Panc1 (cell line): ENCODE results near the gene PSMB5.

Experiments used
- POLR2AphosphoS5 ChIP-seq: IDR thresholded peaks from 2 replicates; pipeline ENCODE4 v1.6.1; 2012; ENCODE audit warnings: mild to moderate bottlenecking, low read depth, low read length, moderate library complexity
- REST ChIP-seq, 2 experiments: IDR thresholded peaks; 2 replicates each; pipeline ENCODE4 v1.6.1; 2011 to 2012; ENCODE audit warnings: low read depth in 2 of 2, control low read depth in 1 of 2, low read length in 1 of 2, mild to moderate bottlenecking in 1 of 2, moderate library complexity in 1 of 2; ENCODE audit not compliant: insufficient read depth in 1 of 2
- SIN3A ChIP-seq: IDR thresholded peaks from 2 replicates; pipeline ENCODE4 v1.6.1; 2012; ENCODE audit warnings: low read depth, mild to moderate bottlenecking, low read length, moderate library complexity, borderline replicate concordance; ENCODE audit not compliant: insufficient read depth
- TCF7L2 ChIP-seq: IDR thresholded peaks from 2 replicates; pipeline ENCODE4 v1.6.1; 2011; ENCODE audit warnings: mild to moderate bottlenecking, low read depth, low read length, inconsistent platforms
- TF ChIP-seq, protein P1 (sequence below): fragments of 450-650 bp; IDR thresholded peaks from 2 replicates; pipeline ENCODE4 v1.5.1; 2017; ENCODE audit warnings: mild to moderate bottlenecking

- TF ChIP-seq, protein P1, sequence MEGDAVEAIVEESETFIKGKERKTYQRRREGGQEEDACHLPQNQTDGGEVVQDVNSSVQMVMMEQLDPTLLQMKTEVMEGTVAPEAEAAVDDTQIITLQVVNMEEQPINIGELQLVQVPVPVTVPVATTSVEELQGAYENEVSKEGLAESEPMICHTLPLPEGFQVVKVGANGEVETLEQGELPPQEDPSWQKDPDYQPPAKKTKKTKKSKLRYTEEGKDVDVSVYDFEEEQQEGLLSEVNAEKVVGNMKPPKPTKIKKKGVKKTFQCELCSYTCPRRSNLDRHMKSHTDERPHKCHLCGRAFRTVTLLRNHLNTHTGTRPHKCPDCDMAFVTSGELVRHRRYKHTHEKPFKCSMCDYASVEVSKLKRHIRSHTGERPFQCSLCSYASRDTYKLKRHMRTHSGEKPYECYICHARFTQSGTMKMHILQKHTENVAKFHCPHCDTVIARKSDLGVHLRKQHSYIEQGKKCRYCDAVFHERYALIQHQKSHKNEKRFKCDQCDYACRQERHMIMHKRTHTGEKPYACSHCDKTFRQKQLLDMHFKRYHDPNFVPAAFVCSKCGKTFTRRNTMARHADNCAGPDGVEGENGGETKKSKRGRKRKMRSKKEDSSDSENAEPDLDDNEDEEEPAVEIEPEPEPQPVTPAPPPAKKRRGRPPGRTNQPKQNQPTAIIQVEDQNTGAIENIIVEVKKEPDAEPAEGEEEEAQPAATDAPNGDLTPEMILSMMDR, result no peak
- TF ChIP-seq POLR2AphosphoS5, result no peak
- no peak for TF ChIP-seq REST (IDR thresholded peaks at IDR 0.05; ENCODE audit: insufficient read depth in 1 of 2, low read depth in 2 of 2, low read length in 1 of 2)
- no peak for TF ChIP-seq SIN3A
- TF ChIP-seq TCF7L2, result no peak
Measured at GRCh38 chr14:23055147-23055550, 20.4 kb upstream of the PSMB5 start.
